ENCODE data around the gene KCNN2.

KCNN2 gene

DNA sequence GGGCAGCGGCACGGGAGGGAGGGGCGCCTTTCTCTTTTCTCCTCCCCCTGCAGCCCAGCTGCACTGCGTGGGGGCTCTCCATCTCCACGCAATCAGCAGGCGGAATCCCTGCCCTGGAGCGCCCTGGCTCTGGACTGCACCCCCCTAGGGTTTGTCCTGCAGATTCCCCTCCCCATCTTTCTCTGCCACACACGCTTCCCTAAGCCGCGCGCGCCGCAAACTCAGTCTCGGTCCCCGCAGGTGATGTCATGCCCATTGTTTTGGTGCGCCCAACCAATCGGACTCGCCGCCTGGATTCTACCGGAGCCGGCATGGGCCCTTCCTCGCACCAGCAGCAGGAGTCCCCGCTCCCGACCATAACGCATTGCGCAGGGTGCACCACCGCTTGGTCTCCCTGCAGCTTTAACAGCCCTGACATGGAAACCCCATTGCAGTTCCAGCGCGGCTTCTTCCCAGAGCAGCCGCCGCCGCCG lies at the start of gene KCNN2:
TSS of gene KCNN2 (plus strand) at position 347 of the 473 bp plus-strand sequence. CDS start at position 417, 70 bp downstream.
- H3K27me3 Mint-ChIP-seq: peaks cover 37% of the 10 kb centered on the region
- no peak within 1 kb of the TSS for H3K4me3 Mint-ChIP-seq
- H3K27ac Mint-ChIP-seq: no peak within 1 kb of the TSS
- peaks cover 5% of the 10 kb centered on the region for H3K9me3 Mint-ChIP-seq
- H3K36me3 Mint-ChIP-seq: peaks cover 1% of the 10 kb centered on the region
- H3K4me1 Mint-ChIP-seq: peaks cover 8% of the 10 kb centered on the region

DNA sequence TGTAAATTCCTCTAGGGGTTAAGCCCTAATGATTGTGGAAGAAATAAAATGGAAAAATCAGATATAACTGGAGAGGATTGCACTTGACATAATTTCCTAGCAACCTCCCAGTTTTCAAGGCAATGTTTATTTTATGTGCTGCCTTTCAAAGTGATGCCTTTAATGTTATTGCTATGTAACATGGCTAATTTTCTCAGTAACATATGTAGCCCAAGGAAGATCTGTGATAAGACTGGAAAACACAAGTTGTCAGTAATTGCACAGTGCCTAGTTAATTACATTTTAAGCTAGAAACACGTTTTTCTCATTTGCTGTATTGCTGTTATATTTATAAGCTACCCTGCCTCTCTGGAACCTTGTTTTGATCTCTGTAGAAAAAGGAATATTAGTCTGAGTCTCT lies 49.2 kb upstream of the KCNN2 start:
- Mint-ChIP-seq H3K36me3 (no peaks in the 10 kb centered on the region), H3K27ac (no peak overlapping the region), H3K27me3 (peaks cover 1% of the 10 kb centered on the region), H3K4me1 (no peaks in the 10 kb centered on the region), H3K9me3 (no peaks in the 10 kb centered on the region), H3K4me3 (no peak overlapping the region)

DNA sequence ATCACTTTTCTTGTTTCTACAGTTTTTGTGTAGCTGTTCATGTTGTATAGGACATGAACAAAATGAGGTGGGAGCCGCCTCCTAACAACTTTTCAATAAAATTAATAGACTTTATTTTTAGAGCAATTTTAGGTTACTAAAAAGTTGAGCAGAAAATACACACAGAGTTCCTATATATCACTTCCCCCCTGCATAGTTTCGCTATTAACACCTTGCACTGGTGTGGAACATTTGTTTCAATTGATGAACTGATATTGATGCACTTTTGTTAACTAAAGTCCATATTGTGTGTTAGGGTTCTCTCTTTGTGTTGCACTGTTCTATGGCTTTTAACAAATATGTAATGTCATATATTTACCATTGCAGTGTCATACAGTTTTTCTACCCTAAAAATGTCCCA lies 47.8 kb upstream of the KCNN2 start:
- Mint-ChIP-seq H3K9me3 (no peaks in the 10 kb centered on the region), H3K36me3 (no peaks in the 10 kb centered on the region), H3K27me3 (no peaks in the 10 kb centered on the region), H3K4me3 (no peak overlapping the region), H3K4me1 (no peaks in the 10 kb centered on the region), H3K27ac (no peak overlapping the region)

DNA sequence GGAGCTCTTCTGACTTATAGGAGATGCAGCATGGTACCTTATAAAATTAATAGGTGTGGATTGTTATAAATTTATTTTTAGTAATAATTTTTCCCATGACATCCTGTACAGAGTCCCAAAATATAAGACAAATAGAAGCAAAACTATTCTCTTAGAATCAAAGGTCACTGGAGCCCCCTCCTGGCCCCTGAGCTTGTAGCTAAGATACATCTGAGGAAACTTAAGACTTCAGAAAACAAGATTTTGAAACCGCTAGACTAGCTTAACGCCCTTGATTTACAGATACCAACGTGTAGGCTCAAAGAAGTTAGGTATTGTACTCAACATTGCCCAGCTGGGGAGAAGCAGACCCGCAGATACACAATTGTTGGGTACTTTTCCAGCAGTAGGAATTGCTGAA lies 45.7 kb upstream of the KCNN2 start:
- Mint-ChIP-seq H3K27ac (no peak overlapping the region), H3K27me3 (no peaks in the 10 kb centered on the region), H3K9me3 (no peaks in the 10 kb centered on the region), H3K4me1 (no peaks in the 10 kb centered on the region), H3K36me3 (no peaks in the 10 kb centered on the region), H3K4me3 (no peak overlapping the region)

DNA sequence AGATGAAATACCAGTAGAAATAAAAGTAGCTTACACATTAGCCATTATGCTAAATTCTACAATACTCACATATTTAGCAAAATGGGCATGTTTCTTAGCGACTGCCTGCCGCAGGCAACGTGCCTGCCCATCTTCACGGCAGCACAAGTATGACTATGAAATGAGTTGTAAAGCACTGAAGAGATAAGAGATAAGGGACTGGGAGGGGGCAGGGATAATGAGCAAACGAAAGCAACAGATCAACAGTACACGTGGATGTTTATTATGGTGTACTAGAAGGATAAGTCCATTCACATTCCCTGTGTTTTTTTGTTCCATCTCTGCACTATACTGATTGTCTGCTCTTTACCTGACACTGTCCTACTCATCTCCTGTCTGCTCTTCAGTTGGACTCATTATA lies 44.1 kb upstream of the KCNN2 start:
- Mint-ChIP-seq H3K4me3 (no peak overlapping the region), H3K9me3 (no peaks in the 10 kb centered on the region), H3K27ac (no peak overlapping the region), H3K27me3 (no peaks in the 10 kb centered on the region), H3K36me3 (no peaks in the 10 kb centered on the region), H3K4me1 (no peaks in the 10 kb centered on the region)

DNA sequence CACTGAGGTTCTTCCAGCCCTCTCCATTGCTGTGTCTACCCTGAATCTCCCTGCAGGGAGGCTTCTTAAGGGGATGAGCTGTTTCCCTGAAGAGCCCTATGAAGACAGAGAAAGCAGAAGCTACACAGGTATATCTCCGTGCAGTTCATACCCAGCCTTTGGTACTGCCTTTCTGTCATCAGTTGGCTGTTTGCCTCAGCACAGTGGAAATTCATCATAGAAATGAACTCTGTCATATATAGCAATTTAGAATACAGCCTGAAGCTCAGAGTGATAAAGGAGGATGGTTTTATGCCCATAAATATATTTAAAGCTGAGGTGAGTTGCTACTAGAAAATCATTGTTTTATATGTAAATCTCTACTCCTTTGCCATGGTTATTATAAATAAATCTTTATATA lies 42.6 kb upstream of the KCNN2 start:
- H3K36me3 Mint-ChIP-seq: no peaks in the 10 kb centered on the region
- H3K4me1 Mint-ChIP-seq: no peaks in the 10 kb centered on the region
- no peak overlapping the region for H3K27ac Mint-ChIP-seq
- H3K9me3 Mint-ChIP-seq: no peaks in the 10 kb centered on the region
- no peak overlapping the region for H3K4me3 Mint-ChIP-seq
- no peaks in the 10 kb centered on the region for H3K27me3 Mint-ChIP-seq

DNA sequence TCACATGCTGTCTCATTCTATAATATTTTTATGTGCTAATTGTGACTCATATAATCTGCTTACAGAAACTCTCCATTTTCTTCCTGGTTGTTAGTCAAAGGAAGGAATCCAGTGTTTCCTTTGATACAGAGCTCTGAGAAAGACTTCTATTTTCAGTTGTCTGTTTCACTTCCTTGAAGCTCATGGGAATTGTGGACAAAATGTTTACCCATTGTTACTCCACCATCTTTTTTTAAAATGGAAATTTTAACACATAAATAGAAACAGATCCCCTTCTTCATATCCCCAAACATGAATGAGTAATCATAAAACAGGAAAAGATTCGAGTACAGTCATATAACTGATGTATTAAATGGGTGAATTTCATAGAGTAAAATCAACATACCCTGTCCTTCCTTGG lies 42.0 kb upstream of the KCNN2 start:
- Mint-ChIP-seq H3K27ac (no peak overlapping the region), H3K4me3 (no peak overlapping the region), H3K9me3 (peaks cover 2% of the 10 kb centered on the region), H3K36me3 (no peaks in the 10 kb centered on the region), H3K27me3 (no peaks in the 10 kb centered on the region), H3K4me1 (no peaks in the 10 kb centered on the region)

DNA sequence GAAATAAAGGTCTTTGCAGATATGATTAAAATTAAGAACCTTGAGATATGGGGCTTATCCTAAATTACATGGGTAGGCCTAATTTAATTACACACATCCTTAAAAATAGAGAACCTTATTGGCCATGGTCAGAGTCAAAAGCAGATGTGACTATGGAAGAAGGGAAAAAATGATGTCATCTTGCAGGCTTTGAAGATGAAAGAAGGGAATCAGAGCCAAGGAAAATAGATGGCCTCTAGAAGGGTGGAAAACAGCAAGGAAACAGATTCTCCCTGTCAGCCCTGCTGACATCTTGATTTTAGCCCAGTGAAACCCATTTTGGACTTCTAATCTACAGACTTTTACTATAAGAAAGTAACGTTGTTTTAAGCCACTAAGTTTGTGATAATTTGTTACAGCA lies 37.6 kb upstream of the KCNN2 start:
- Mint-ChIP-seq H3K27ac (no peak overlapping the region), H3K27me3 (no peaks in the 10 kb centered on the region)

DNA sequence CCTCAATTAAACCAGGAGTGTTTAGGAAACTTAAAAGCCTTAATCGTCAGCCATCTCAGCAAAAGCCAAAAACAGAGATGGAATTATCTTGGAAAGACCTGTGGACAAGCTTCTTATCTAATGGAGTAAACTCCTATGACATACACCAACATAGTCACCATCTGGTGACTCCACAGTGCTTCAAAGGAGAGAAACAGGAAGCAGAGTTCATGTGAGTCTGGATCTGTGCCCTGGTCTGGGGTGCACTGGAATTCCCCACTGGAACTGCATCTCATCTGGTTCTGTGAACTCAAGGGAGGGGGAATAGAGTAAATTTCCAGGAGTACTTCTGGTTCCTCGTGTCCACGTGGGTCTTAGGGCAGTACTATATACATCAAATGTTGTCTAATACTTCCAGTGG lies 36.3 kb upstream of the KCNN2 start:
- Mint-ChIP-seq H3K27ac (no peak overlapping the region), H3K4me1 (no peaks in the 10 kb centered on the region), H3K27me3 (no peaks in the 10 kb centered on the region), H3K9me3 (peaks cover 10% of the 10 kb centered on the region), H3K36me3 (no peaks in the 10 kb centered on the region), H3K4me3 (no peak overlapping the region)

More for the DNA sequence above, 37.6 kb upstream of the KCNN2 start:
- H3K9me3 Mint-ChIP-seq: peaks cover 10% of the 10 kb centered on the region
- no peaks in the 10 kb centered on the region for H3K4me1 Mint-ChIP-seq
- H3K4me3 Mint-ChIP-seq: no peak overlapping the region
- no peaks in the 10 kb centered on the region for H3K36me3 Mint-ChIP-seq

DNA sequence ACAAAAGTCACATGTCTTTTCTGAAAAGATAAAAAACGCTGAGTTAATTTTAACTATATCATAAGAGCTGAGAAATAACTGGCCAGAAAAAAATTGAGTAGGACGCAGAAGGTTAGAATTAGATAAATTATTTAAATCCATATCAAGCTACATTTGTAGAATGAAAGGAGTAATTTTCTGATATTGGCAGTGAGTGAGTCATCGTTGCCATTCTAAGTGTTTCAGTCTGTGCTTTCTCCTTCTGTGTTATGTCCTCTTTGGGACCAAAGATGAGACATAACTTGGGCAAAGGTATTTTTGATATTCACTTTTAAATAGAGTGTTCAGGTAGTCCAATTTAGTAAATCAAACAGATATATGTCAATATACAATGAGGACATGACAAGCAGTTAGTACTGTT lies 34.4 kb upstream of the KCNN2 start:
- H3K4me1 Mint-ChIP-seq: no peaks in the 10 kb centered on the region
- no peaks in the 10 kb centered on the region for H3K36me3 Mint-ChIP-seq
- H3K27me3 Mint-ChIP-seq: no peaks in the 10 kb centered on the region
- peak overlapping the region; percentile 30 for H3K27ac Mint-ChIP-seq
- H3K9me3 Mint-ChIP-seq: peaks cover 10% of the 10 kb centered on the region
- H3K4me3 Mint-ChIP-seq: no peak overlapping the region

DNA sequence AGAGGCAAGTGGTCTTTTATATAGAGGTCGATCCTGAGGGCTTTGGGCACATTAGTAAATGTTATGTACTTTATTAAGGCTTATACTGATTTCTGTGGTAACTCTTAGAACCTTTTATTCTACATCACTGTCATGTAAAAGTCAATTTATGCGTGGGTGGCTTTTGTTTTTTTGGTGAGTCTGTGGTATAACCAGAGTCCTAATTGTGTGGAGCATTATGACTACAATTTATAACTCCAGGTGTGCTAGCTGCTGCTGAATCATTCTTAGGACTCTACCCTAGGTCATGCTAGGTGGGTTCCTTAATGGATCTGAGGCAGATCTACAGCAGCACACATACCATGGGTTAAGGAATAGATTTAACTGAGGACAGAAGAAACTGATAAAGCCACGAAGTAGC lies 33.9 kb upstream of the KCNN2 start:
- Mint-ChIP-seq H3K27ac (no peak overlapping the region), H3K36me3 (no peaks in the 10 kb centered on the region), H3K27me3 (no peaks in the 10 kb centered on the region), H3K4me3 (no peak overlapping the region), H3K9me3 (peaks cover 10% of the 10 kb centered on the region), H3K4me1 (no peaks in the 10 kb centered on the region)

DNA sequence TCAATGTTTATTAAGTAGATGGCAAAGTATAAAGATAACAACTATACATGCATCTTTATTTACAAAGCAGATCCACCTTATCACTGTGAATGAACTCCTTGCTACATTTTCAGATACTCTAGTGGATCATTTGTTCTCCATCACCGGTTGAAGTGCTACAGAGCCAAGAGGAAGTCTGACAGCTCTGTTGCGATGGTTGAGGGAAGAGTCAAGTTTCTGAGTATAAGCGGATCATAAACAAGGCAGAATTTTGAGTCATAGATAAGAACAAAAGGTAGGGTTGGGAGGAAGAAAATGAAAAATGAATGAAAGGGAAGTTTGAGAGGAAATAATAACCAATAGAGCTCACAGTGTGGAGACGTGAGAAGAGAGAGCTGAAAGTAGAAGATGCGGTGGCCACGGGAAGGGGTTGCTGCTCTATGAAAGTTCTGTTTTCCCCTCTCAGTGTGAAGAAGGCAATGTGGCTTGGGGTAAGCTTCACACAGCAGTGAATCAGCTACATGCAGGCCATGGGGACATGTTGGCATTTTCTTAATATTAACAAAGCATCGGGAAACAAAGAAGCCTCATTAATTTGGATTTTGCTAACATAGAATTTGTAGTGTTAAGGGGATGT lies 30.8 kb upstream of the KCNN2 start:
- Mint-ChIP-seq H3K4me3 (no peak overlapping the region), H3K4me1 (no peaks in the 10 kb centered on the region), H3K27ac (no peak overlapping the region), H3K9me3 (peaks cover 3% of the 10 kb centered on the region), H3K36me3 (no peaks in the 10 kb centered on the region), H3K27me3 (no peaks in the 10 kb centered on the region)

DNA sequence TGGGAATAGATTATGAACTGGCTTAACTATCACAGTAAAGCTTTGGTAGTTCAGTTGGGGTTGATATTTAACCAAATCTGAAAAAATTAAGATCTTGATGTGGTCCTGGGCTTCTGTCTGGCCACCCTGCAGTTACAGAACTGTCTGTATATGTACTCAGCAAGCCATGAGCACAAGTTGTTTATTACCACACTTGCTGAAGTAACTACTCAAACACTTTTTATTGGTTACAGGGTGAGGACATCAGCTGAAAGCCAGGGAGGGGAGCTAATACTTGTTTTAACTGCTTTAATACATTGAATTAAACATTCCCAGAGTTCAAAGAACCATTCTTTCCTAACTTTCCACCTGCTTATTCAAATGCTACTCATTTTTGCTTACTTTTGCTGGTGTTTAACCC lies 29.4 kb upstream of the KCNN2 start:
- Mint-ChIP-seq H3K9me3 (no peaks in the 10 kb centered on the region), H3K4me3 (no peak overlapping the region), H3K27me3 (no peaks in the 10 kb centered on the region), H3K36me3 (no peaks in the 10 kb centered on the region), H3K27ac (no peak overlapping the region), H3K4me1 (no peaks in the 10 kb centered on the region)

DNA sequence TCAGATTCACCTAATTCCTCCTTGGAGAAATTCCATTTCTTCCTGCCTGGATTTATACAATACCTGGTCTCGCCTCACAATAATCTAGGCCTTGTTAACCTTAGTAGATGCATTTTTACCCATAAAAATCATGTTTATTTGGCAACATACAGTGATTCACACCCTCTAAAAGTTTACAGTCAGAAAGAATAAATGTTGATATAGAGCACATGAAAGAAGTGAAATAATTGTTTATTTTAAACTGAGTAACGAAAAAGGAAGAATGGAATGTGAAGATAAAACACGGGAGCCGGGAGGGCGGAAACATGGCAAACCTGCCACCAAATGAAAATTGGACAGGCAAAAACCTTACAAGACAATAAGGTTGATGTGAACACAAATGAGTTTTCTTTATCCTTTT lies 28.9 kb upstream of the KCNN2 start:
- Mint-ChIP-seq H3K4me3 (no peak overlapping the region), H3K27ac (no peak overlapping the region), H3K27me3 (no peaks in the 10 kb centered on the region), H3K36me3 (no peaks in the 10 kb centered on the region), H3K9me3 (no peaks in the 10 kb centered on the region), H3K4me1 (no peaks in the 10 kb centered on the region)

DNA sequence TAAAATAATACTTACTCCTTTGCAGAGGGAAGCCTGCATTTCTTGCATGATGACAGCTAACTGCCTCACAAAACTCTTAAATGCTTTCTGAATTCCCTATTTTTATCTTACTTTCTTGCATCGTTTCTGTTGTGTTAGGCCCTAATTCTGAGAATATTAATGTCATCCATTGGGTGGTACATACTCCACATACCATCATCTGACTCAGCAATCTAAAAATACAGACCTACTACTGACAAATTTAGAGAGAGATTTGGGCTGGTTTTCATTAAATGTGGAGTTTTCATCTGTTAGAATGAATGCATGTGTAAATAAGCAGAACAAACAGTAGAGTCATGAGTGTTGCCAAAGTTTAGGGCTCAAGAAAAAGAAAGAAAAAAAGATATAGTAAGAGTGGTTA lies 26.5 kb upstream of the KCNN2 start:
- H3K4me1 Mint-ChIP-seq: no peaks in the 10 kb centered on the region
- no peaks in the 10 kb centered on the region for H3K36me3 Mint-ChIP-seq
- no peak overlapping the region for H3K4me3 Mint-ChIP-seq
- no peaks in the 10 kb centered on the region for H3K9me3 Mint-ChIP-seq
- H3K27me3 Mint-ChIP-seq: no peaks in the 10 kb centered on the region
- H3K27ac Mint-ChIP-seq: no peak overlapping the region

DNA sequence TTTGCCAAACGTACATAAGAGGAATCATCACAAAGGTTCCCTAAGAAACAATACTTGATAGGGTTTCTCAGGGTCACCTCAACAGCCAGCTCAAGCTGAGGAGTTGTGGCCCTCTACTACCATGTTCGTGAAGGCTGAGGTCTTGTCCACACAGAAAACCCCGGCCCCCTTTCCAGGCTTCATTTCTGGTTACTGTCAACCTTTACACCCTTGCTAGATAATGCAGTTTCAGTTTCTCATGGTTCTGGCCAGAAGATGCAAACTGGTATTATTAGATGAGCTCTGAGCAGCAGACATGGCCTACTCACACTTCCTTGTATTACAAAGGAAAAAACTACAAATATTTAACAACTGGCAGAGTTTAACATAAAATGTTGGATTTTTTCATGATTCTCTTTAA lies 22.8 kb upstream of the KCNN2 start:
- Mint-ChIP-seq H3K9me3 (no peaks in the 10 kb centered on the region), H3K4me3 (no peak overlapping the region), H3K4me1 (no peaks in the 10 kb centered on the region), H3K27ac (no peak overlapping the region), H3K36me3 (no peaks in the 10 kb centered on the region), H3K27me3 (no peaks in the 10 kb centered on the region)

DNA sequence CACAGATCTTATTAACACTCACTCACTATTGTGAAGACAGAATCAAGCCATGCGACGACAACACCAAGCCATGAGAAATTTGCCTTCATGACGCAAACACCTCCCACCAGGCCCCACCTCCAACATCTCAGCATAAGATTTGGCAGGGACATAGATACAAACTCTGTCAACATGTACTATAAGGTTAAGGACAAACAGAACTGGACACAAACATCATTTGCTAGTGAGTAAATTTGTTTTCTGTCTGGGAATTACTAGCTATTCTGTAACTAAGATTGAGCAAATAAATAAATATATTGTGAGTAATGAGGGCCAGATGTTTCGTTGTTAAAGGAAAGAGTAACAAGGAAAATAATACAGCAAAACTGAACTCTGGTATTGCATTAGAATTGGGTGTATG lies 15.7 kb upstream of the KCNN2 start:
- Mint-ChIP-seq H3K9me3 (peaks cover 4% of the 10 kb centered on the region), H3K27ac (no peak overlapping the region), H3K4me3 (no peak overlapping the region), H3K27me3 (no peaks in the 10 kb centered on the region), H3K36me3 (no peaks in the 10 kb centered on the region), H3K4me1 (no peaks in the 10 kb centered on the region)

Data from activated naive CD4-positive, alpha-beta T cell treated with anti-CD3 and anti-CD28 coated beads, Interleukin-2, amount 50 U/mL, for 24 hours (primary cell).